AG10803 (cell line): ENCODE measurements around the gene SMYD3.

Source experiments
- DNase-seq: peaks from one replicate; pipeline ENCODE4 v3.0.0; 2010; ENCODE audit warnings: low read depth
- H3K4me3 ChIP-seq: 2 replicates; pipeline ENCODE4 v1.5.1; 2011; ENCODE audit warnings: mild to moderate bottlenecking, low read length, control low read depth
- CTCF ChIP-seq: conservative IDR thresholded peaks from 2 replicates; pipeline ENCODE4 v1.5.1; 2011; ENCODE audit warnings: mild to moderate bottlenecking, low read length, control low read depth, inconsistent platforms

Gene SMYD3

GRCh38 chr1:246281639-246282038 is 225.4 kb downstream of the SMYD3 start:
- H3K4me3 ChIP-seq = no peak overlapping the region
- TF ChIP-seq CTCF = no peak
- DNase-seq = no peak

GRCh38 chr1:246281195-246281594 is 225.9 kb downstream of the SMYD3 start:
- DNase-seq = no peak
- H3K4me3 ChIP-seq = no peak overlapping the region

GRCh38 chr1:246280551-246280950 is 226.5 kb downstream of the SMYD3 start:
- DNase-seq = peak; percentile 37
- no peak overlapping the region for H3K4me3 ChIP-seq

More at GRCh38 chr1:246281195-246281594, 225.9 kb downstream of the SMYD3 start:
- TF ChIP-seq CTCF = no peak

GRCh38 chr1:246279402-246279801 is 227.7 kb downstream of the SMYD3 start:
- H3K4me3 ChIP-seq = no peak overlapping the region
- no peak for TF ChIP-seq CTCF
- DNase-seq = no peak

More at GRCh38 chr1:246280551-246280950, 226.5 kb downstream of the SMYD3 start:
- peak; percentile 46 for TF ChIP-seq CTCF

- H3K4me3 ChIP-seq = no peak overlapping the region
- DNase-seq = no peak
- TF ChIP-seq CTCF = no peak
Observed at GRCh38 chr1:246278371-246278770, 228.7 kb downstream of the SMYD3 start.

GRCh38 chr1:246275036-246275435 is 232.0 kb downstream of the SMYD3 start:
- DNase-seq = no peak
- H3K4me3 ChIP-seq = no peak overlapping the region
- TF ChIP-seq CTCF = no peak

GRCh38 chr1:246274186-246274585 is 232.9 kb downstream of the SMYD3 start:
- DNase-seq = no peak
- H3K4me3 ChIP-seq = no peak overlapping the region
- no peak for TF ChIP-seq CTCF
